ENCODE results near the gene AUH.

Gene AUH

GRCh38 chr9:91222457-91222856, 139.3 kb downstream of the AUH start:
- no peak for DNase-seq (ENCODE audit: low read depth)
- no peak overlapping the region for H3K4me3 ChIP-seq (ENCODE audit: low read length)
- no peak for TF ChIP-seq CTCF (conservative IDR thresholded peaks at IDR 0.05; ENCODE audit: low read depth, low read length)

DNA sequence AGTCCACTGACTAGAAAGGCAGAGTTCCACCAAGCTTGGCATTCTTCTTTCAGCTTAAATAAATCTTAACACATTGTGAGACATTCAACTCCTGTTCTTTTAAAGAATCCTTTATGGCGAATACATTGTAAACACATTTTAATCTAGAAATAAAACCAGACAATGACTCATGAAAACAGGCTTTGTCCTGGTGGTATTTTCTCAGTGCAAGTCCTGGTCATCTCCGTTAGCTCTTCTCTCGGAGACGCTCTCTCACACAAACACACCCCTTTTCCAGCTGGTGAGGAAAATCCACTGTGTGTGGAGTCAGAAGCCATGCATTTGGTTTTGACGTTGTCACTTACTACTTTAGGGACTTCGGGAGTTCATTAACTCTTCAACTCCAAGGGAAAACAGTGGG, 140.4 kb downstream of the AUH start:
- no peak overlapping the region for H3K4me3 ChIP-seq (ENCODE audit: low read length)
- DNase-seq (ENCODE audit: low read depth), result no peak
- no peak for TF ChIP-seq CTCF (conservative IDR thresholded peaks at IDR 0.05; ENCODE audit: low read depth, low read length)

- no peak for DNase-seq (ENCODE audit: low read depth)
- TF ChIP-seq CTCF (conservative IDR thresholded peaks at IDR 0.05; ENCODE audit: low read depth, low read length), result no peak
- H3K4me3 ChIP-seq (ENCODE audit: low read length), result no peak overlapping the region
Measured at GRCh38 chr9:91220491-91221135, 141.1 kb downstream of the AUH start.

DNA sequence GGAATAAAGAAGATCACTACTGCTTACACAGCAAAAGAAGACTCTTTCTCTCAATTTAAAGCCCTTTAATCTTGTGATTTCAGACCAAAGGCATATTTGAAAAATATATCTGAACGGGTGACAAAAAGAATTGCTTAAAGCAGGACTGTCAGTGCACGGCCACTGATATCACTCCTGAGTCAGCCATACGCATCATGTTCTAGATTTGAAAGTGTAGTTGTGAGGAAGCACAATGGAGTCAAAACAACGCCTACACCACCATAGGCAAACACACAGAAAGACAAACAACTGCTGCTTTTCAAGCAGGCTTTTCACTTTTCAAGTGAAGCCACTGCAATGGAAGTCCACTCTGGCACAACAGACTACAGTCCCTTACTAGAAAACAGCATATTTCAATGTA, 141.7 kb downstream of the AUH start:
- no peak for TF ChIP-seq CTCF (conservative IDR thresholded peaks at IDR 0.05; ENCODE audit: low read depth, low read length)
- H3K4me3 ChIP-seq (ENCODE audit: low read length), result no peak overlapping the region
- no peak for DNase-seq (ENCODE audit: low read depth)

DNA sequence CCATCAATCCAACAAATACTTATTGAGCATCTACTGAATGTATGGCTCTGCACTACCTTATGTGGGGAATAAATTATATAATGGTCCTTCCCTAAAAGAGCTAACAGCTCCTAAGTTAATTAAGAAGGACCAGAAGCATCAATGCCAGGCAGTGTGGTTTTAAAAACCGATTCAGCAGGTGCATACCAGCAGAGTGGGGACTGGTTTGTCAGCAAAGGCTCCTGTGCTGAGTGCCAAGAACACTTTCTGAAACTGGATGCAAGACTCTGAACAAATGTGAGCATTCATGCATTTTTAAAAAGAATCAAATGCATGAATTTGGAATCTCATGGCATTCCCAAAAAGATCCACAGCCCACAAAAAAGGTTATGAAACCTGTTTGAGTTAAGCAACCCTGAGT, 142.2 kb downstream of the AUH start:
- DNase-seq (ENCODE audit: low read depth), result no peak
- no peak for TF ChIP-seq CTCF (conservative IDR thresholded peaks at IDR 0.05; ENCODE audit: low read depth, low read length)
- H3K4me3 ChIP-seq (ENCODE audit: low read length), result no peak overlapping the region

DNA sequence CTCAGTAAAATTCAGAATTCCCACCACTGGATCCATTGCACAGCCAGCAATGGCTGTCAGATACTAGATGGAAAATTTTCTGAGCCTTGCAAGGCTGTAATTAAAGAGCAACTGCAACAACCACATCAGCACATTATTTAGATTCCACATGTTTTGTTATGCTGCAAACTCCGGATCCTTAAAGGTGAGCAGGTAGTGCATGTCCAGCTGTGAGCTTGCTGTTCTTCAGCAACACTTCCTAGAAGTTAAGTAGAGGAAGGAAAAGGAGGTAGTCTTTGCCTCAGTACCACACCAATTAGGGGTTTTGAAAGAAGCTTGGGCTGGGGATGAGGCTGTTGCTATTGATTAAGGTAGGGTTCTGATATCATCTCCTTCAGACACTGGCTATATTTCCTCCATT, 144.3 kb downstream of the AUH start:
- DNase-seq (ENCODE audit: low read depth), result no peak
- H3K4me3 ChIP-seq (ENCODE audit: low read length), result no peak overlapping the region
- no peak for TF ChIP-seq CTCF (conservative IDR thresholded peaks at IDR 0.05; ENCODE audit: low read depth, low read length)

- TF ChIP-seq CTCF (conservative IDR thresholded peaks at IDR 0.05; ENCODE audit: low read depth, low read length), result no peak
- no peak for DNase-seq (ENCODE audit: low read depth)
- H3K4me3 ChIP-seq (ENCODE audit: low read length), result no peak overlapping the region
Measured at GRCh38 chr9:91214867-91215266, 146.9 kb downstream of the AUH start.

Measured in retinal pigment epithelial cell (primary cell).